Tibial nerve (tissue), 4 donors: ENCODE results near the gene REV3L. TPM values are rescaled to one million over a fixed set of nuclear protein-coding genes. Genes with fewer than 3 reads are reported as not detected.
"Not testable (repeated sequence)": the region's sequence is repeated elsewhere in the genome, so short reads cannot be mapped to it uniquely, and the experiment has no call there.

Experiments
- DNase-seq, 2 donors: peaks; one replicate each; pipeline ENCODE4 v3.0.0-alpha.2; 2019; ENCODE audit warnings: low spot score in 2 of 2
- H3K27ac ChIP-seq, 4 donors: fragments of 200-600 bp; sonication (generic) in 3 of 4; one replicate each; pipeline ENCODE4 v1.5.1; 2017 to 2019; ENCODE audit warnings: mild to moderate bottlenecking in 1 of 4
- H3K27me3 ChIP-seq, 2 donors: fragments of 200-600 bp; sonication (generic) in 1 of 2; one replicate each; pipeline versions ENCODE4 v1.5.1 to v1.6.0; 2017 to 2019
- H3K36me3 ChIP-seq, 3 donors: fragments of 200-600 bp; sonication (generic); one replicate each; pipeline ENCODE4 v1.5.1; 2018 to 2019
- H3K4me1 ChIP-seq, 4 donors: fragments of 200-600 bp; sonication (generic) in 3 of 4; one replicate each; pipeline ENCODE4 v1.5.1; 2017 to 2019
- H3K4me3 ChIP-seq, 4 donors: fragments of 200-600 bp; sonication (generic) in 3 of 4; one replicate each; pipeline ENCODE4 v1.5.1; 2017 to 2019; ENCODE audit warnings: mild to moderate bottlenecking in 1 of 4, moderate library complexity in 1 of 4
- H3K9me3 ChIP-seq, 4 donors: fragments of 200-600 bp; sonication (generic) in 3 of 4; one replicate each; pipeline ENCODE4 v1.5.1; 2017 to 2019
- EP300 ChIP-seq, 2 donors: sonication (generic); formaldehyde crosslinking; IDR thresholded peaks; one replicate each; pipeline ENCODE4 v1.6.1; 2017; ENCODE audit warnings: antibody characterized with exemption in 2 of 2, mild to moderate bottlenecking in 1 of 2
- POLR2A ChIP-seq, 2 donors: fragments of 450-650 bp; IDR thresholded peaks; one replicate each; pipeline ENCODE4 v1.6.1; 2017; ENCODE audit warnings: antibody characterized with exemption in 2 of 2, mild to moderate bottlenecking in 2 of 2, moderate library complexity in 2 of 2
- WGBS, 2 donors: methylation state at CpG; one replicate each; pipeline ENCODE4 v1.1.5; 2018; 5-methylcytosine and 5-hydroxymethylcytosine counted together
- total RNA-seq, 4 donors: library from RNA; depleted of rRNA; stranded (reverse); fragments of >200 nt; gene quantifications; one replicate each; pipeline ENCODE4 v1.1.0, GENCODE V29; 2016
- TF ChIP-seq, protein P1 (sequence below), 5 experiments: fragments of 200-600 bp in 3 of 5; fragments of 450-650 bp in 2 of 5; sonication (generic) in 3 of 5; IDR thresholded peaks; one replicate each; pipeline ENCODE4 v1.5.1; 2016 to 2019; ENCODE audit warnings: antibody characterized with exemption in 5 of 5, mild to moderate bottlenecking in 3 of 5, moderate library complexity in 2 of 5

REV3L gene
- total RNA-seq, 4 donors from 2014 or later = 26.7 to 45.9 (median 34.1) TPM

DNA sequence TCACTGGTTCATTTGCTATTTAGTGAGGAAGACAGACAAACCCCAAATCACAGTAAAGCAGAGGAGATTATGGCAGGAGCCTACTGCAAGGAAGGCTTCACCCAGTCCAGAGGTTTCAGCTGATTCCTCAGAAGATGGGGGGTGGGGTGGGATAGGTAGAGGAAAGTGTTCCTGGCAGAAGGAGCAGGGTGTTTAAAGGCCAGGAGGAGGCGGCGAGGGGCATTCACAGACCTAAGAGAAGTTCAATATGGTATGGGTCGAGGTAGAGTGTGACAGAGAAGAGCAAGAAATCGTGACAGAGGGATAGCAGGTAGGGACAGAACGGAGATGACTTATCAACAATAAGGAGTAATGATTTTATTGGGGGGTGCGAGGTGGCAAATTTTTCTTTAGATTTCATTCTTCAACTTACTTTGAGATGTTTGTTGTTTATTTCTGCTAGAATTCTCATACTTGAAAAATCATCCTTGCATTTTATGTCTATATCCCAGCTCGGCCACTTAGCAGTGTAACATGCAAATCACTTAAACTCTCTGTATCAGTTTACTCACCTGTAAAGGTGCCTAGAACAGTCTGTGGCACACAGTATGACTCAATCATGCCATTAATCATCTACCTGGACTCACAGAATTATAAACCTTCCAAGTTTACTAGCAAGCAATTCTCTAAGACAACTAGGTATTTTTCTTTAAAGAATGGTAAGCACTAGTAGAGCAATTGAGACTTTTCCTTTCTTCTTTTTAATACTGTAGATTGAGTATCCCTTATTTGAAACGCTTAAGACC lies 176.7 kb downstream of the REV3L start:
- no peak overlapping the region for H3K27ac ChIP-seq
- H3K4me3 ChIP-seq = no peak overlapping the region
- TF ChIP-seq EP300 (IDR thresholded peaks at IDR 0.05) = no peak
- TF ChIP-seq, protein P1, sequence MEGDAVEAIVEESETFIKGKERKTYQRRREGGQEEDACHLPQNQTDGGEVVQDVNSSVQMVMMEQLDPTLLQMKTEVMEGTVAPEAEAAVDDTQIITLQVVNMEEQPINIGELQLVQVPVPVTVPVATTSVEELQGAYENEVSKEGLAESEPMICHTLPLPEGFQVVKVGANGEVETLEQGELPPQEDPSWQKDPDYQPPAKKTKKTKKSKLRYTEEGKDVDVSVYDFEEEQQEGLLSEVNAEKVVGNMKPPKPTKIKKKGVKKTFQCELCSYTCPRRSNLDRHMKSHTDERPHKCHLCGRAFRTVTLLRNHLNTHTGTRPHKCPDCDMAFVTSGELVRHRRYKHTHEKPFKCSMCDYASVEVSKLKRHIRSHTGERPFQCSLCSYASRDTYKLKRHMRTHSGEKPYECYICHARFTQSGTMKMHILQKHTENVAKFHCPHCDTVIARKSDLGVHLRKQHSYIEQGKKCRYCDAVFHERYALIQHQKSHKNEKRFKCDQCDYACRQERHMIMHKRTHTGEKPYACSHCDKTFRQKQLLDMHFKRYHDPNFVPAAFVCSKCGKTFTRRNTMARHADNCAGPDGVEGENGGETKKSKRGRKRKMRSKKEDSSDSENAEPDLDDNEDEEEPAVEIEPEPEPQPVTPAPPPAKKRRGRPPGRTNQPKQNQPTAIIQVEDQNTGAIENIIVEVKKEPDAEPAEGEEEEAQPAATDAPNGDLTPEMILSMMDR (IDR thresholded peaks at IDR 0.05) = no peak
- TF ChIP-seq POLR2A (IDR thresholded peaks at IDR 0.05) = no peak
- peaks cover 2 to 77% (median 9%) of the 10 kb centered on the region in 3 donors for H3K36me3 ChIP-seq
- DNase-seq = no peak
- WGBS, 2 donors = 91 to 92% methylated on average over 8 of the region's 8 CpGs
- H3K9me3 ChIP-seq = peaks cover 0 to 3% (median 0%) of the 10 kb centered on the region in 4 donors
- no peaks in the 10 kb centered on the region for H3K27me3 ChIP-seq
- no peaks in the 10 kb centered on the region for H3K4me1 ChIP-seq

DNA sequence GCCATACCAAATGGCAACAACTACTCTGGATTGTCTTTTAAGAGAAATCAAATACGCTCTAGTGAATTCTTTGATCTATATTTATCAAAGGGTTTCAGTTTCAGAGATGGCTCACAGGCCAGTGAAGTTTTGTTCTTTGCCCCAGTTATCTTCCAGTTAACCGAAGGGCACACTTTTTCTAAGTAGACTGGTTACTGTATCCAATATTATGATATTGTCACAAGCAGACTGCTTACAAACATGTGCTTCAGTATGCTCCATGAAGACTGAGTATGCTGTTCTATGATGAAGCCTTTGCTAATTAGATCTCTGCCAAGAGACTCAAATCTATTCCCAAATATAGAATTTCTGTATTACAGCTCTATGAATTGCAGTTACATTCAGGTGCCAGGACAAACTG lies 181.1 kb downstream of the REV3L start:
- no peak overlapping the region for H3K27ac ChIP-seq
- no peaks in the 10 kb centered on the region for H3K27me3 ChIP-seq
- H3K4me1 ChIP-seq = no peaks in the 10 kb centered on the region
- no peak for TF ChIP-seq POLR2A (IDR thresholded peaks at IDR 0.05)
- no peak for TF ChIP-seq EP300 (IDR thresholded peaks at IDR 0.05)
- TF ChIP-seq, protein P1 (IDR thresholded peaks at IDR 0.05) = no peak
- H3K36me3 ChIP-seq = peaks cover 0 to 58% (median 0%) of the 10 kb centered on the region in 3 donors
- no peak overlapping the region for H3K4me3 ChIP-seq
- H3K9me3 ChIP-seq = peaks cover 0 to 11% (median 0%) of the 10 kb centered on the region in 4 donors
- DNase-seq = no peak
- 65 to 70% methylated on average over 2 of the region's 2 CpGs for WGBS, 2 donors

DNA sequence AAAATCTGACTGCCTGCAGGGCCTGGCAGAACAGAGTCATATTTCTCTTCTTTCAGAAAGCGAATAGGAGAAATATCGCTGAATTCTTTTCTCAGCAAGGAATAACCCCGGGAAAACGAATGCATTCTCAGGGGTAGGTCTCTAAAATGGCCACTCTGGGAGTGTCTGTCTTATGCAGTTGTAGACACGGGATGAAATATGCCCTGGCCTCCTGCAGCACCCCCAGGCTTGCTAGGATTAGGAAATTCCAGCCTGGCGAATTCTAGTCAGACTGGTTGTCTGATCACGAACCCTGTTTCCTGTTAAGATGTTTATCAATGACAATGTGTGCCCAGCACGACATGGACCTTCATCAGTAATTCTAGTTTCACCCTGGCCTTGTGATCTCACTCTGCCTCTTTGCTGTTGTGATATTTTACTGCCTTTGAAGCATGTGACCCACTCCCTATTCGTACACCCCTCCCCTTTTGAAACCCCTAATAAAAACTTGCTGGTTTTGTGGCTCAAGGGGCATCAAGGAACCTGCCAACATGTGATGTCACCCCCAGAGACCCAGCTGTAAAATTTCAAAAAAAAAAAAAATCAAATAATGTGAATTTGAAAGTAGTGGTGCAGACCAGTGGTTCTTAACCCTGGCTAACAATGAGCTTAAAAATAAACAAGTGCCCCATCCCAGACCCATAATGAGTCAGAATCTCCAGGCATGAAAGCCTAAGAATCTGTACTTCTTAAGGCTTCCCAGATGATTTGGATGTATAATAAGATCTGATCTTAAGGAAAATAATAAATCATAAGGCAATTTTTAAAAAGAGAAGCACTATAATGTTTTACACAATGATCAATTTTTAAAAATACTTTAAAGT lies 181.8 kb downstream of the REV3L start:
- not testable (repeated sequence) for DNase-seq, H3K27ac ChIP-seq, H3K4me3 ChIP-seq, H3K4me1 ChIP-seq, H3K27me3 ChIP-seq
- peaks cover 0 to 57% (median 0%) of the 10 kb centered on the region in 3 donors for H3K36me3 ChIP-seq
- H3K9me3 ChIP-seq = peaks cover 0 to 11% (median 0%) of the 10 kb centered on the region in 4 donors
- 93% methylated on average over 9 of the region's 9 CpGs for WGBS, 2 donors

DNA sequence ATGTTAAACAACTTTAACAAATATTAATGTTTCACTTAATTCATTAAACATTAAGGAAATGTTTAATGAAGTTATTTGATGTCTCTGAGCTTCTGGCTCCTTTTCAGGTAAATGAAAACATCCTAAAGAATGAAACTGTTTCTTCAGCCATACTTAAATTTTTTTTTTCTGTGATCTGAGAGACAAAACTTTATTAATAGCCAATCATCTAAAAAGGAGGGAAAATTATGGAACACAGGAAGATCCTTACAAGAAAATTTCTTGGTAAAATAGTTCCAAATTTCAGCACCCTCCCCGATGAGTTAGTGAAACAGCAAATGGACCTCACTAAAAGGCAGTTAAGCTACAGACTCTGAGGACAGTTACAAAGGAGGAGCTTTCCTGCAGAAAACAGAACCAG lies 185.2 kb downstream of the REV3L start:
- TF ChIP-seq, protein P1 (IDR thresholded peaks at IDR 0.05) = no peak
- TF ChIP-seq EP300 (IDR thresholded peaks at IDR 0.05) (no peak), POLR2A (IDR thresholded peaks at IDR 0.05) (no peak)
- Histone ChIP-seq H3K36me3 (peaks cover 0 to 54% (median 0%) of the 10 kb centered on the region in 3 donors), H3K9me3 (peaks cover 0 to 11% (median 0%) of the 10 kb centered on the region in 4 donors), H3K4me3 (no peak overlapping the region), H3K27me3 (no peaks in the 10 kb centered on the region), H3K4me1 (no peaks in the 10 kb centered on the region), H3K27ac (no peak overlapping the region)
- no peak for DNase-seq
- 94% methylated on average over 1 of the region's 1 CpG for WGBS, 2 donors

DNA sequence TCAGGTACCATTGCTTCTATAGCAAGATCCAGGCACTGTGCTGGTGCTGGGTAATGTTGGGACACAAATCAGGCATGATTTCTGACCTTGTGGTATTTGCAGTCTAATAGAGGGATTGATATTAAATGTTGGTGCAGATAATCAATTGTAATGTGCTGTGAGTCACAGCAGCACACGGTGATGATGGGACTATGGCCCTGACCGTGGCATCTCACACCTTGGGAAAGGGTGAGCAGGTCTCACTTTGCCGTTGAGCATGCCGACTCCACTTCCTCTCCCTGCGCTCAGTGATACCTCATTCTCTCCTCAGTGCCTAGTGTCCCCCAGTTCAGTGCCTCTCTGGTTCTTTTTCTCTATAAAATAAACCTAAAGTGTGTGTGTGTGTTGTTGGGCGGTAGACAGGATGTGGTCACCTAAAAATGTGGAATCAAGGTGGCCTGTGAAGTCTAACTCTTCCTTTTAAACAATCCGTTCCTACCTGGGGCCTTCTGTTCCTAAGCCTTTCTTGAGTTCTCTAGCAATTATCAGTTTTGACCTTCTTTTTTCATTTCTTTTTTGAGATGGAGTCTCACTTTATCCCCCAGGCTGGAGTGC lies 188.5 kb downstream of the REV3L start:
- Histone ChIP-seq H3K4me3 (no peak overlapping the region), H3K27ac (no peak overlapping the region), H3K9me3 (no peaks in the 10 kb centered on the region), H3K36me3 (peaks cover 0 to 33% (median 0%) of the 10 kb centered on the region in 3 donors), H3K4me1 (no peaks in the 10 kb centered on the region), H3K27me3 (no peaks in the 10 kb centered on the region)
- 91 to 97% methylated on average over 7 of the region's 7 CpGs for WGBS, 2 donors
- DNase-seq = no peak
- TF ChIP-seq, protein P1 (IDR thresholded peaks at IDR 0.05) = no peak
- no peak for TF ChIP-seq POLR2A (IDR thresholded peaks at IDR 0.05)
- no peak for TF ChIP-seq EP300 (IDR thresholded peaks at IDR 0.05)
